Ascending aorta (tissue), 2 donors: Measurements from ENCODE around the gene ATP1A2. TPM values are rescaled to one million over a fixed set of nuclear protein-coding genes. Genes with fewer than 3 reads are reported as not detected.

ENCODE experiments used
- DNase-seq, 2 donors: peaks; one replicate each; pipeline ENCODE4 v3.0.0-alpha.2; 2019; ENCODE audit warnings: low spot score in 2 of 2
- H3K27ac ChIP-seq, 2 donors: fragments of 200-600 bp; sonication (generic); one replicate each; pipeline ENCODE4 v1.5.1; 2016 to 2017; ENCODE audit warnings: mild to moderate bottlenecking in 1 of 2
- H3K27me3 ChIP-seq: fragments of 200-600 bp; sonication (generic); one replicate; pipeline ENCODE4 v1.5.1; 2017
- H3K36me3 ChIP-seq, 2 donors: fragments of 200-600 bp; sonication (generic); one replicate each; pipeline ENCODE4 v1.5.1; 2016
- H3K4me1 ChIP-seq, 2 donors: fragments of 200-600 bp; sonication (generic); one replicate each; pipeline ENCODE4 v1.5.1; 2016 to 2017; ENCODE audit warnings: mild to moderate bottlenecking in 1 of 2
- H3K4me3 ChIP-seq, 2 donors: fragments of 200-600 bp; sonication (generic); one replicate each; pipeline ENCODE4 v1.5.1; 2016 to 2017; ENCODE audit warnings: mild to moderate bottlenecking in 1 of 2
- H3K9me3 ChIP-seq, 2 donors: fragments of 200-600 bp; sonication (generic); one replicate each; pipeline ENCODE4 v1.5.1; 2016
- CTCF ChIP-seq, 3 experiments: fragments of 200-600 bp in 2 of 3; fragments of 450-650 bp in 1 of 3; sonication (generic) in 2 of 3; IDR thresholded peaks; one replicate each; pipeline ENCODE4 v1.5.1; 2016 to 2019; ENCODE audit warnings: antibody characterized with exemption in 3 of 3, mild to moderate bottlenecking in 1 of 3, moderate library complexity in 1 of 3
- intact Hi-C: fragments of 100-400 bp; cut with DNase I; formaldehyde crosslinking; loops from one replicate; pipeline ENCODE4 v1.15.1; 2023
- total RNA-seq: library from RNA; depleted of rRNA; stranded (reverse); fragments of >200 nt; gene quantifications from one replicate; pipeline ENCODE4 v1.1.0, GENCODE V29; 2016

The ATP1A2 gene
- total RNA-seq, 1 donor from 2014 or later: 316 TPM

- no peak for DNase-seq
- no peaks in the 10 kb centered on the region for H3K9me3 ChIP-seq
- H3K27me3 ChIP-seq: no peaks in the 10 kb centered on the region
- H3K27ac ChIP-seq: no peak overlapping the region
- peaks cover 0 to 6% of the 10 kb centered on the region in 2 donors for H3K4me1 ChIP-seq
- H3K36me3 ChIP-seq: peaks cover 18 to 28% of the 10 kb centered on the region in 2 donors
- no peak for TF ChIP-seq CTCF (IDR thresholded peaks at IDR 0.05)
- intact Hi-C loops: no loop called here
- no peak overlapping the region for H3K4me3 ChIP-seq
Observed at GRCh38 chr1:160143695-160144094, 28.1 kb downstream of the ATP1A2 start.

GRCh38 chr1:160144921-160145320 is 29.4 kb downstream of the ATP1A2 start:
- Histone ChIP-seq H3K27me3 (no peaks in the 10 kb centered on the region), H3K9me3 (no peaks in the 10 kb centered on the region), H3K36me3 (peaks cover 8 to 16% of the 10 kb centered on the region in 2 donors), H3K4me3 (no peak overlapping the region), H3K27ac (no peak overlapping the region), H3K4me1 (peaks cover 0 to 10% of the 10 kb centered on the region in 2 donors)
- intact Hi-C loops: no loop called here
- no peak for TF ChIP-seq CTCF (IDR thresholded peaks at IDR 0.05)
- DNase-seq: no peak

GRCh38 chr1:160146107-160146506 is 30.5 kb downstream of the ATP1A2 start:
- no peak for DNase-seq
- no peak overlapping the region for H3K27ac ChIP-seq
- no peak for TF ChIP-seq CTCF (IDR thresholded peaks at IDR 0.05)

GRCh38 chr1:160148121-160148520 is 32.6 kb downstream of the ATP1A2 start:
- DNase-seq: no peak

More at GRCh38 chr1:160146107-160146506, 30.5 kb downstream of the ATP1A2 start:
- Histone ChIP-seq H3K9me3 (no peaks in the 10 kb centered on the region), H3K27me3 (no peaks in the 10 kb centered on the region), H3K4me3 (no peak overlapping the region), H3K4me1 (peaks cover 5 to 12% of the 10 kb centered on the region in 2 donors), H3K36me3 (peaks cover 6 to 12% of the 10 kb centered on the region in 2 donors)
- intact Hi-C loops: no loop called here

GRCh38 chr1:160149233-160149632 is 33.7 kb downstream of the ATP1A2 start:
- DNase-seq: no peak
- intact Hi-C loops: loop anchor here (2.0 kb wide), 1 partner anchor 16 kb away; no protein-coding TSS in a partner anchor
- H3K36me3 ChIP-seq: no peaks in the 10 kb centered on the region
- H3K27me3 ChIP-seq: no peaks in the 10 kb centered on the region
- peaks cover 5 to 12% of the 10 kb centered on the region in 2 donors for H3K4me1 ChIP-seq
- peak overlapping the region; percentile 67 to 72 for H3K27ac ChIP-seq
- no peaks in the 10 kb centered on the region for H3K9me3 ChIP-seq
- no peak for TF ChIP-seq CTCF (IDR thresholded peaks at IDR 0.05)
- H3K4me3 ChIP-seq: no peak overlapping the region

More at GRCh38 chr1:160148121-160148520, 32.6 kb downstream of the ATP1A2 start:
- Histone ChIP-seq H3K27ac (peak overlapping the region; percentile 65 to 72), H3K27me3 (no peaks in the 10 kb centered on the region), H3K4me1 (peaks cover 5 to 12% of the 10 kb centered on the region in 2 donors), H3K9me3 (no peaks in the 10 kb centered on the region), H3K4me3 (no peak overlapping the region), H3K36me3 (no peaks in the 10 kb centered on the region)
- intact Hi-C loops: loop anchor here (2.0 kb wide), 1 partner anchor 15 kb away; no protein-coding TSS in a partner anchor
- no peak for TF ChIP-seq CTCF (IDR thresholded peaks at IDR 0.05)
